MM.1S (cell line): ENCODE measurements around the gene PLEKHA5.

Experiments used
- CTCF ChIP-seq: fragments of 300-600 bp; sonication (generic); IDR thresholded peaks from 2 replicates; pipeline ENCODE4 v1.5.1; 2016; ENCODE audit warnings: antibody characterized with exemption, low read length, mixed read lengths
- EZH2 ChIP-seq: fragments of 300-600 bp; sonication (generic); optimal IDR thresholded peaks from 2 replicates; pipeline ENCODE3; 2017; ENCODE audit warnings: low read depth, mild to moderate bottlenecking, antibody characterized with exemption, low read length, mixed read lengths

- TF ChIP-seq CTCF (no peak), EZH2 (no peak)
These were observed 73.5 kb downstream of the PLEKHA5 start for GRCh38 chr12:19203013-19203412.
